HG03280 (cell line): ENCODE data around the gene MAGEA9.
"Not testable (repeated sequence)": the region's sequence is repeated elsewhere in the genome, so short reads cannot be mapped to it uniquely, and the experiment has no call there.

ENCODE experiments used
- ATAC-seq: cut with Tn5 transposase; IDR thresholded peaks from one replicate; pipeline ENCODE4 v1.9.1; 2021; ENCODE audit warnings: mild to moderate bottlenecking, moderate library complexity; ENCODE audit not compliant: unreplicated experiment

Gene MAGEA9, protein sequence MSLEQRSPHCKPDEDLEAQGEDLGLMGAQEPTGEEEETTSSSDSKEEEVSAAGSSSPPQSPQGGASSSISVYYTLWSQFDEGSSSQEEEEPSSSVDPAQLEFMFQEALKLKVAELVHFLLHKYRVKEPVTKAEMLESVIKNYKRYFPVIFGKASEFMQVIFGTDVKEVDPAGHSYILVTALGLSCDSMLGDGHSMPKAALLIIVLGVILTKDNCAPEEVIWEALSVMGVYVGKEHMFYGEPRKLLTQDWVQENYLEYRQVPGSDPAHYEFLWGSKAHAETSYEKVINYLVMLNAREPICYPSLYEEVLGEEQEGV

GRCh38 chrX:149781727-149782126 is at the start of gene MAGEA9:
Gene MAGEA9, plus strand, starts transcription at chrX:149781930. Its CDS starts 4,281 bp downstream, at chrX:149786211.
- ATAC-seq = not testable (repeated sequence)

- not testable (repeated sequence) for ATAC-seq
Observed at GRCh38 chrX:149742269-149742668, 39.5 kb upstream of the MAGEA9 start.

DNA sequence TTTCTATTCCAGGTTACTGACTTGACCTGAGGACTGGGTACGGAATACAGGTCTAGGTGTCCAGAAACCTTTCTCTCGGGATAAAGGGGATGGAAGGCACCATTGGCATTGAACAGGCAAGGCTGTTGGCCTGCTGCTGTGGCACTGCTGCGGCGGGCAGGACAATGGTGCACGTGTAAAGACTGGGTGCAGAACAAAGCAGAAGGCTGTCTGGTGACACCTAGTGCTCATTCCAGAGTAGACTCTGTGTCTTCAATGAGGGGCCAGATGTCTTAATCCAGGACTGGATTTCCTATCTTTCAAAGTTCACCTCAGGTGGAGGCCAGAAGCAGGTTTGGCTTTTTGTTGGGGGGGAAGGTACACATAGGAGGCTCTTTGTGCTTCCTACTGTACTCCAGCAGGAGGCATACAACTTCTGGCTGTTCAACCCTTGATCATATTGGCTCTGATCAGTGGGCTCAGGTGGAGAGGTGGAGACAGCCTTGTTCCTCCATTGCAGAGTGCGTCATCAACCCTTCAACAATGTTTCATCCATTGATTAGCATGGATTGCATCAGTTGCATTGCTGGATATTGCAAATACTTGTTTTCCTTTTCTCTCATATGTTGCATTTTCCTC is 35.2 kb upstream of the MAGEA9 start:
- not testable (repeated sequence) for ATAC-seq

- ATAC-seq = no peak
Observed at GRCh38 chrX:149757206-149758067, 24.3 kb upstream of the MAGEA9 start.

- ATAC-seq = no peak
Observed at GRCh38 chrX:149758068-149758714, 23.5 kb upstream of the MAGEA9 start.

DNA sequence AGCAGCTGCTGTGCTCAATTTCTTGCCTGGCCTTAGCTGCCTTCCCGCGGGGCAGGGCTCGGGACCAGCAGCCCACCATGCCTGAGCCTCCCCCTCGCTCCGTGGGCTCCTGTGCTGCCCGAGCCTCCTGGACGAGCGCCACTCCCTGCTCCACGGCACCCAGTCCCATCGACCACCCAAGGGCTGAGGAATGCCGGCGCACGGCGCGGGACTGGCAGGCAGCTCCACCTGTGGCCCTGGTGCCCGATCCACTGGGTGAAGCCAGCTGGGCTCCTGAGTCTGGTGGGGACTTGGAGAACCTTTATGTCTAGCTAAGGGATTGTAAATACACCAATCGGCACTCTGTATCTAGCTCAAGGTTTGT is 23.0 kb upstream of the MAGEA9 start:
- ATAC-seq = not testable (repeated sequence)

- no peak for ATAC-seq
Observed at GRCh38 chrX:149759824-149760223, 21.9 kb upstream of the MAGEA9 start.

GRCh38 chrX:149760965-149761364 is 20.8 kb upstream of the MAGEA9 start:
- no peak for ATAC-seq

DNA sequence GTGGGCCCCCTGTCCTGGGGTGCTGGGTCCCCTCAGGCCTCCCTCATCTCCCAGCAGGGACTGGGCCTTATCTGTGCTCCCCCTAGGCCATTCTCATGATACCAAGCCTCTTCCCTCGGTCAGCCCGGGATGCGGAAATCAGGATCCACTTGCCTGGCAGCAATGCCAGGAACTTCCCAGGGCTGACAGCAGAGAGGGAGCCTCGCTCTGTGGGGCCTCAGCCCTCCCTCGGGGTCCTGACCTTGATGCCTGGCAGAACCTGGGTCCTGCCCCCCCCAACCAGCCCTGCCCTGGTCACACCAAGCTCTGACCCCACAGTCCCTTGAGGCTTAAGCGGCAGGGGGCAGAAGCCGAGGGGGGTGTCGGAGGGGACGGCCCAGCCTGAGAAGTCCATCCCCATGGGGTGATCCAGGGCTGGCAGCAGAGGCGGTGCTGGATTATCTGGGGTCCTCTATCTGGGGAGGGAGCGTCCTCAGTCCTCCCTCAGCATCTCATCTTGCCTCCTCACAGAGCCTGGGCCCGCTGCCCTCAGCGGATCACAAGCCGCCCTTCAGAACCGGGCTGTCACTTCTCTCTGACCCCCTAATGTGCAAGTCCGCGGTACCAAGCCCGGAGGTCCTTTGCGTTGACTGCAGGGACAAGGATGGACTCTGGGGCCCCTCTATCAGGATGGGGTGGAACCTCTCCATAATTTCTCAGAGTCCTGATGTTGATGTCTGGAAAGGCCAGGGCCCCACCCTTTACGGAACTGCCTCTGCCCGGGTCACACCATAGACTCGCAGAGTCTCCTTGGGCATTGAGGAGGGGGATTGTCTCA is 19.7 kb upstream of the MAGEA9 start:
- not testable (repeated sequence) for ATAC-seq

GRCh38 chrX:149762696-149763614 is 18.8 kb upstream of the MAGEA9 start:
- ATAC-seq = no peak

DNA sequence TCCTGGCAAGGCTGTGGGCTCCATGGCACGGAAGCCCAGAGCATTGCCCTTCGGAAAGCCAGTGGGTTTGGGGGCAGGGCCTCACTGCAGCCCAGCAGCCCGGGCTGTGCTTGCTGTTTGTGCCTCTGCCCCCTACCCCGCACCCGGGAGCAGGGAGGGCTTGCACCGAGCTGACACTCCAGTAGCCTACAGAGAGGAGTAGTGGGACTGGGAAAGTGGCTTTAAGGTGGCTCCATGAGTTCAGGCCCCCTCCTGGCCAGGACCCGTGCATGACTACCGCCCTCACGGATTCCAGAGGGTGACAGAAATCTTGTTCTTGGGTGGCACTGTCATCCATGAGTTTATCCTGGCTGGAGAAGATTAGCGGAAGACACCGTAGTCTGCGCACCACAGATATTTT is 11.4 kb upstream of the MAGEA9 start:
- ATAC-seq = not testable (repeated sequence)

- ATAC-seq = not testable (repeated sequence)
Observed at GRCh38 chrX:149773026-149773425, 8.7 kb upstream of the MAGEA9 start.

- ATAC-seq = not testable (repeated sequence)
Observed at GRCh38 chrX:149773768-149774167, 8.0 kb upstream of the MAGEA9 start, which contains the start of gene HSFX1. Gene HSFX1, plus strand, starts transcription at chrX:149774068. Its CDS starts 614 bp downstream, at chrX:149774682.

DNA sequence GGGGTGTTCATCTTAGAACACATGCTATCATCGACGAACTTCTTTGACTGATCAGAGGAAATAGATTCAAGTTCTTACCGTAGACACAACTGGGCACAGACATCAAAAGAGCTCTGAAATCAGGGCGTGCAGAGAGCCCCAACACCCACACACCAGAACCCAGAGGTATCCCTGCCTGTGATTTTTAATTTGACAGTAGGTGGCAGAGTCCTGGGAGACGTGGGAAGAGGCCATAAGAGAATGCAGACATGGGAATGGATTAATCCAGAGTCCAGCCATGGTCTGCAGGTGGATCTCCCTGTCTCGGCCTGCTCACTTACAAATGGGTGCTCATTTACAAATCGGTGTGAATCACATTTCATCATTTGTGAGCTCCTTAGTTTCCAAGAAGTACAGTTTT is 3.7 kb upstream of the MAGEA9 start:
- not testable (repeated sequence) for ATAC-seq

DNA sequence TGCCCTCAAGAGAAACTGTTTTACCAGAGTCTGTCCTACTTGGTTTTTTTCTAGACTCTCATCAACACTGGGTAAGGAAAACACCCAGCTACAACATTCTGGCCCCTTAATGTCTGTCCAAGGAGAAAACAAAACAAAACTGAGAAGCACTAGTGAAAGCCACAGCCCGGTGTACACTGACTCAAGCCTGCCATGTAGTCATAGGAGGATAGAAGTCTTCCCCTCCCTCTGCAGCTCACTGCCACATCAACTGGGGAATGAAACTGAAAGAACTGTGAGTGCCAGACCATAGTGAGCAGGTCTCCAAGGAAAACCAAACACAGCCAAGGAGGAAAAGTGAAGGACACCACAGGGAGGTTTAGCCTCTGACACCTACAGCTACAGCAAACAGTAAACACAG is 13.8 kb downstream of the MAGEA9 start:
- ATAC-seq = peak; percentile 100

GRCh38 chrX:149799095-149799714 is 17.5 kb downstream of the MAGEA9 start:
- no peak for ATAC-seq

- no peak for ATAC-seq
Observed at GRCh38 chrX:149799938-149800337, 18.2 kb downstream of the MAGEA9 start.

- no peak for ATAC-seq
Observed at GRCh38 chrX:149803458-149804062, 21.8 kb downstream of the MAGEA9 start.
